GM06990 (cell line): Measurements from ENCODE around the gene EXD2.
"Not testable (repeated sequence)": the region's sequence is repeated elsewhere in the genome, so short reads cannot be mapped to it uniquely, and the experiment has no call there.

Experiments used
- DNase-seq: peaks from one replicate; pipeline ENCODE4 v3.0.0-alpha.2; 2011; ENCODE audit not compliant: insufficient read length; ENCODE audit errors: extremely low read depth
- H3K27me3 ChIP-seq: replicated peaks from 2 replicates; pipeline ENCODE4 v1.6.0; 2011; ENCODE audit warnings: low read length; ENCODE audit not compliant: control insufficient read depth, insufficient read depth
- H3K36me3 ChIP-seq: 2 replicates; pipeline ENCODE4 v1.5.1; 2011; ENCODE audit warnings: low read length; ENCODE audit not compliant: control insufficient read depth, insufficient read depth
- H3K4me3 ChIP-seq: replicated peaks from 2 replicates; pipeline ENCODE4 v1.5.1; 2011; ENCODE audit warnings: low read depth, mild to moderate bottlenecking, control low read depth, low read length
- TF ChIP-seq, protein P1 (sequence below): IDR thresholded peaks from 2 replicates; pipeline ENCODE4 v1.5.1; 2011; ENCODE audit warnings: low read length, control low read depth, mild to moderate bottlenecking, inconsistent platforms; ENCODE audit not compliant: insufficient read depth, poor library complexity, severe bottlenecking

EXD2 gene

DNA sequence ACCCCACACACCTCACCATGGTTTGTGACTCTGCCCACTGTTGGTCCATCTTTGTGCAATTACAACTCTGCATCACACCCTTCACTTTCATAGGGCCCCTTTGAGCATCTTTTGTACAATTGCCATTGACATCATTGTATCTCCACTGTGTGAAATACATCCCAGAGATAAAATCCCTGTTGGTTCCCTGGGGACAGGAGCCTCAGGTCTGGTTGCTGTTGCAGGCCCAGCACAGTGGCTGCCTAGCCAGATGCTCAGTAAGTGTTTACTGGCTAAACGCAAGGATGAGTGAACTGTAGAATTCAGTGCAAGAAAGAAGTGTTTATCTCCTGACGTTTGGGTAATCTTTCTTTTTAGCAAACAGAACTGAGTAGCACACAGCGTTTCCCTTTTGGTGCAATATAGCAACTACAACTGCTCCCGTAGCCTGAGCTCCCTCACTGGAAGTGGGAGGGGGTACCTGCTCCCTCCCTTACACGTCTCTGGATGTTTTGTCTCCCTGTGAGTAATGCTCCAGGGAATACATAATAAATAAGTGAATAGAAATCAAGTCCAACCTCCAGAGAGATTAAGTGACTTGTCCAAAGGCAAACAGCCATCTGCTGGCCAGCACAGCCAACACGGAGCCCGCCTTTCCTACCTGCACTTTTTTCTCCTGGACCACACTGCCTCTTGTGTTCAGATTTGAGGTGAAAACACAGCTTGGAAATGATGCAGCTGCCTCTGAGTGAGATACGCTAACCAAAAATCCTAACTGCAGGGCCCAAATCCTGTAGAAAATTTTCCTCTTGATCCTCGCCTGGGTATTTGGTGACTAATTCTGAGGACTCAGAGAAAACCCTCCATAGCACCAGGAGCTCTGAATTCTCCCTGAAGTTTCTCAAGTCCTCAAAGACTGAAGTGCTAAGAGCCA is 96.1 kb downstream of the EXD2 start:
- DNase-seq = no peak
- TF ChIP-seq, protein P1, sequence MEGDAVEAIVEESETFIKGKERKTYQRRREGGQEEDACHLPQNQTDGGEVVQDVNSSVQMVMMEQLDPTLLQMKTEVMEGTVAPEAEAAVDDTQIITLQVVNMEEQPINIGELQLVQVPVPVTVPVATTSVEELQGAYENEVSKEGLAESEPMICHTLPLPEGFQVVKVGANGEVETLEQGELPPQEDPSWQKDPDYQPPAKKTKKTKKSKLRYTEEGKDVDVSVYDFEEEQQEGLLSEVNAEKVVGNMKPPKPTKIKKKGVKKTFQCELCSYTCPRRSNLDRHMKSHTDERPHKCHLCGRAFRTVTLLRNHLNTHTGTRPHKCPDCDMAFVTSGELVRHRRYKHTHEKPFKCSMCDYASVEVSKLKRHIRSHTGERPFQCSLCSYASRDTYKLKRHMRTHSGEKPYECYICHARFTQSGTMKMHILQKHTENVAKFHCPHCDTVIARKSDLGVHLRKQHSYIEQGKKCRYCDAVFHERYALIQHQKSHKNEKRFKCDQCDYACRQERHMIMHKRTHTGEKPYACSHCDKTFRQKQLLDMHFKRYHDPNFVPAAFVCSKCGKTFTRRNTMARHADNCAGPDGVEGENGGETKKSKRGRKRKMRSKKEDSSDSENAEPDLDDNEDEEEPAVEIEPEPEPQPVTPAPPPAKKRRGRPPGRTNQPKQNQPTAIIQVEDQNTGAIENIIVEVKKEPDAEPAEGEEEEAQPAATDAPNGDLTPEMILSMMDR = no peak
- no peaks in the 10 kb centered on the region for H3K27me3 ChIP-seq

DNA sequence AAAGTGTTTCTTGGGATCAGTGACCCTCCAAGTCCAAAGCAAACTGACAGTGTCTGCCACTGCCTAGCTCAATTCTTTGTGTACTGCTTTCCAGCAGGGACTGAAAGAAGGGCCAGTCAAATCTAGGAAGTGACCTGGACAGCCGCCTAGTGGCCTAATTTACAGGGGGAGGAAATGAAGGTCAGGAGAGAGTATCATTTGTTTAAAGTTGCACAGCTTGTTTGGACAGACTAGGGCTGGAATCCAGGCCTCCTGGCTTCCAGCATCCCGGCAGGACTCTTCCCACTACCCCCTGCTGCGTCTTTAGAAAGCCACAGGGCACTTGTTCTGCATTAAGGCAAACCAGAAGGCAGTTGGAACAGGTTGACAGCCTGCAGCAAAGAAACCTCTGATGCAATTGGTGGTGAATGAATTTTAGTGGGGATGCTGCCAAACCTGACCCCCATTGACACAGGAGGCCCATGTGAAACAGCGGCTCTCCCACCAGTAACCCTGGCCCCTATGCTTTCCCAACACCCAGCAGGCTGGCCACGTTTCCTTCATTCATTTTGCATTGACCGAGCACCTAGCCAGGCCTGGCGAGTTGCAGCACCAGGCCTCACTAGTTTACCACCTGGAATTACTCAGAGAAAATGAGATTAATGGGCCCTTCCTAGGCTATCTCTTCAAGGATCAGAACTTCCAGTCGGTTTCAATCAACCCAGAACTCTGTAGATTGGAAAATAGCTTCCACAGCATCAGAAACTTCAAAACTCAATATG is 96.9 kb downstream of the EXD2 start:
- Histone ChIP-seq H3K4me3 (no peak overlapping the region), H3K36me3 (no peaks in the 10 kb centered on the region), H3K27me3 (no peaks in the 10 kb centered on the region)
- DNase-seq = no peak
- TF ChIP-seq, protein P1 = peak; percentile 15

More for the DNA sequence above, 96.1 kb downstream of the EXD2 start:
- Histone ChIP-seq H3K36me3 (no peaks in the 10 kb centered on the region), H3K4me3 (no peak overlapping the region)

DNA sequence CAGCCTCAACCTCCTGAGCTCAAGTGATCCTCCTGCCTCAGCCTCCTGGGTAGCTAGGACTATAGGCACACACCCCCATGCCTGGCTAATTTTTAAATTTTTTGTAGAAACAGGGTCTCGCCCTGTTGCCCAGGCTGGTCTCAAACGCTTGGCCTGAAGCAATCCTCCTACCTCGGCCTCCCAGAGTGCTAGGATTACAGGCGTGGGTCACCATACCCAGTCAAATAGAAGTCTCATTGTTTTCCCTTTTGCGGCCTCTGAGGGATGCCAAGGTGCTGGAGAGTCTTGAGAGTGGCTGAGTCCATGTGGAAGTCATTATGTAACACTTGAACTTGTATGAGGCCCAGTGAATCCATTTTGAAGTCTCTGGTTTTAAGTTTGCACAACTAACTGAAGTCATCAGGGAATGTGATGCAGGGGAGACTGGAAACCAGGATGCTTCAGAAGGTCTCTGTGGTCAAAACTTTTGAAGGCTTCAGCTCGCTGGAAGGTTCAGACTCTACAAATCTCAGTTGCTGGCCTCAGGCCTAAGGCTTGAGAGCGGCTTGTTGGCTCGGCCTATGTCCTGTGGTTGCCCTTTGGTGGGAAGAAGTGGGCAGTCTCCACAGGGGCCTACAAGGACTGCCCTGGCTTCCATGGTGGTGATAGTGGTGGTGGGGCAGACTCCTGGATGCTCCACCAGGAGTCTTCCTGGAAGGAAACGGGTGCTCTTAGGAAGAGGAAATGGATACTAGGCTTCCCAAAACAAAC is 97.8 kb downstream of the EXD2 start:
- DNase-seq = no peak
- TF ChIP-seq, protein P1 = no peak
- Histone ChIP-seq H3K4me3 (no peak overlapping the region), H3K27me3 (no peaks in the 10 kb centered on the region), H3K36me3 (no peaks in the 10 kb centered on the region)

DNA sequence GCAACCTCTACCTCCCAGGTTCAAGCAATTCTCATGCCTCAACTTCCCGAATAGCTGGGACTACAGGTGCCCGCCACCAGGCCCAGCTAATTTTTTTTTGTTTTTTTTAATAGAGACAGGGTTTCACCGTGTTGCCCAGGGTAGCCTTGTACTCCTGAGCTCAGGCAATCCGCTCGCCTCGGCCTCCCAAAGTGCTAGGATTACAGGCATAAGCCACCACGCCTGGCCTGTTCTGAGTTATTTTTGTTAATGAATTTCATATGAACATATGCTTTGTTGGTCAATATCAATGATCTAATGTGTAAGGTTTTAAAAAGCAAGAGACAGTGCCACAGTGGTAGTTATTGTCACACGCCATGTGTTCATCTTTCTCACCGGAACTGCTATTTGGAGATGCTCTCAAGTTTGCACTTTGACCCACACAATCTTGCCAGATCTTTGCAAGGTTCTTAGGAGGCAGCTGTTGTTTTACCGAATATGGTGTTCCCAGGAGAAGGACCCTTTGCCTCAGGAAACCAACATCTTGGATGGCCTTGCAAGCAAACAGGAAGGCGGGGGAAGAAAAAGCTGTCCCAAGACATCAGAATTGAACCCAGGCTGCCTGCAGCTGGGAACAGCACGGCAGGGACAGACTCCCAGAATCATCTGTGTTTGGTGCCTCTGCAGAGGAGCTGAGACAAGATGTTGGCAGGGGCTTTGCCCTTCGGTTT is 98.7 kb downstream of the EXD2 start:
- Histone ChIP-seq H3K36me3 (no peaks in the 10 kb centered on the region), H3K27me3 (no peaks in the 10 kb centered on the region), H3K4me3 (no peak overlapping the region)
- no peak for DNase-seq
- TF ChIP-seq, protein P1 = no peak

DNA sequence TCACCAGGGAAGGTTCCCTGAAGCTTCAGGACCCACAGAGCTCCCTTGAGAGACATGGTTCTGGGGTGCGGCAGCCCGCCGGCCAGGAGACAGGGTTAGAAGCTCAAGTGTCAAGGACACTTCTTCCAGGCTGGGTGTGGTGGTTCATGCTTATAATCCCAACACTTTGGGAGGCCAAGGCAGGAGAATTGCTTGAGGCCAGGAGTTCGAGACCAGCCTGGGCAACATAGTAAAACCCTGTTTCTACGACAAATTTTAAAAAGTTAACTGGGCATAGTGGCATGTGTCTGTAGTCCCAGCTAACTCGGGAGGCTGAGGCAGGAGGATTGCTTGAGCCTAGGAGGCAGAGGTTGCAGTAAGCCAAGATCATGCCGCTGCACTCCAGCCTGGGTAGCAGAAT is 99.6 kb downstream of the EXD2 start:
- not testable (repeated sequence) for H3K36me3 ChIP-seq, H3K27me3 ChIP-seq, H3K4me3 ChIP-seq, DNase-seq
